NCI-H524 treated with DMSO at 0.1 percent for 48 hours (cell line): ENCODE results near the gene POLRMT.
A peak's percentile ranks its signal among the peaks of the same experiment; 100 is the strongest.

Experiments
- DNase-seq: peaks from one replicate; lab custom pipeline; 2025; lab: John Stamatoyannopoulos, UW

Gene POLRMT

DNA sequence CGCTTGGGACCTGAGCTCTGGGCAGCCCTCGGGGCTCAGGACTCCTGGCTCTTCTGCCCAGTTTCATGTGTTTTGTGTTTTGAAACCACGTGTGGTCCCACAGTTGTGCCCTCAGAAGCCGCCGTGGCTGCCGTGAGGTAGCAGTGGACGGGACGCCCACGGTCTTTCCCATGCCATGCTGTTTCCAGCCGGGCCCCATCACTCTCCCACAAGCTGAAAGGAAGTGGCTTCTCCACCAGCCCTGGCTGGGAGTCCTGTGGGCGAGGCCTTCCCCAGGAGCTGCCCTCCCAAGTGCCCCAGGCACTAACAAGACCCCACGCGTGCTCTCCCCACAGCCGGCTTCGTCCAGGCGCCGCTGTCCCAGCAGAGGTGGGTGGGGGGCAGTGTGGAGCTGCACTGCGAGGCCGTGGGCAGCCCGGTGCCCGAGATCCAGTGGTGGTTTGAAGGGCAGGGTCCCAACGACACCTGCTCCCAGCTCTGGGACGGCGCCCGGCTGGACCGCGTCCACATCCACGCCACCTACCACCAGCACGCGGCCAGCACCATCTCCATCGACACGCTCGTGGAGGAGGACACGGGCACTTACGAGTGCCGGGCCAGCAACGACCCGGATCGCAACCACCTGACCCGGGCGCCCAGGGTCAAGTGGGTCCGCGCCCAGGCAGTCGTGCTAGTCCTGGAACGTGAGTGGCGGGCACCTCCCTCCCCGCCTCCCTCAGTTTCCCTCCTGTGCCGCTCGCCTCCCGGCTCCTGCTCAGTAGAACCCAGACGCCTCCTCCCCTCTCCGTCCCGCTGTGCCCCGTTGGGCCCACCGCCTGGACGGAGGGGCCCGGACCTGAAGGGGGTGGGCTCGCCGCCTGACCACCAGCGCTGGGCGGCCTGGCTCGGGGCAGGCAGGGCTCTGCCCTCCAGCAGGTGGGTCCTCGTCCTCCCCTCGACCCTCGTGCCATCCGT lies 55.6 kb downstream of the POLRMT start:
- DNase-seq: no peak

DNA sequence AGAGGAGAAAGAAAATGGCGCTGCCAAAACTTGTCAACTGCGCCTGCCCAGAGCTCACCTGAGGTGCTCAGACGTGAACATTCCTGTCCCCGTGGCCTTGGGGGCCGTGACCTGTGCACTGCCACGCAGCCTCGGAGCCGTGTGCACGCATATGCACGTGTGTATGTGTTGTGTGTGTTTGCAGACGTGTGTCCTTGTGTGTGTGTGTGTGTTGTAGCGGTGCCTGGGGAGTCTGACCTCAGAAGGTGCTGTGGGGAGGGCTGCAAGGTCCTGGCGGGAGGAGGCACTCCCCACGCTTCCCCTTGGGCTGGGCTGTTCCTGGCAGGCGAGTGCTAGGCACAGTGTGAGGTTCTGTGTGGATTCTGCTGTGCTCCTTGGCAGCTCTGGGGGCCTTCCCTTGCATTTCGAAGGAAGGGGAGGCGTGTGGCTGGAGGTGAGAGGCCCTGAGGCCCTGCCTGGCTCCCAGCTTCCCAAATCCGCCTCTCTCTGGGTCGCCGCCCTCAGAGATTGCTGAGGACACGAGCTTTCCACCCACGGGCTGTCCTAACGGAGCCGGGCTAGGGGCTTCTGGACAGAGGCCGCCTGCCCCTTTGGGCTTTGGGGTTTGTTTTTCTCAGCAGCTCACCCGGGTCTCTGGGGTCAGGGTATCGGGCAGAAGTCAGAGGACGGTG lies 56.4 kb downstream of the POLRMT start:
- no peak for DNase-seq

DNA sequence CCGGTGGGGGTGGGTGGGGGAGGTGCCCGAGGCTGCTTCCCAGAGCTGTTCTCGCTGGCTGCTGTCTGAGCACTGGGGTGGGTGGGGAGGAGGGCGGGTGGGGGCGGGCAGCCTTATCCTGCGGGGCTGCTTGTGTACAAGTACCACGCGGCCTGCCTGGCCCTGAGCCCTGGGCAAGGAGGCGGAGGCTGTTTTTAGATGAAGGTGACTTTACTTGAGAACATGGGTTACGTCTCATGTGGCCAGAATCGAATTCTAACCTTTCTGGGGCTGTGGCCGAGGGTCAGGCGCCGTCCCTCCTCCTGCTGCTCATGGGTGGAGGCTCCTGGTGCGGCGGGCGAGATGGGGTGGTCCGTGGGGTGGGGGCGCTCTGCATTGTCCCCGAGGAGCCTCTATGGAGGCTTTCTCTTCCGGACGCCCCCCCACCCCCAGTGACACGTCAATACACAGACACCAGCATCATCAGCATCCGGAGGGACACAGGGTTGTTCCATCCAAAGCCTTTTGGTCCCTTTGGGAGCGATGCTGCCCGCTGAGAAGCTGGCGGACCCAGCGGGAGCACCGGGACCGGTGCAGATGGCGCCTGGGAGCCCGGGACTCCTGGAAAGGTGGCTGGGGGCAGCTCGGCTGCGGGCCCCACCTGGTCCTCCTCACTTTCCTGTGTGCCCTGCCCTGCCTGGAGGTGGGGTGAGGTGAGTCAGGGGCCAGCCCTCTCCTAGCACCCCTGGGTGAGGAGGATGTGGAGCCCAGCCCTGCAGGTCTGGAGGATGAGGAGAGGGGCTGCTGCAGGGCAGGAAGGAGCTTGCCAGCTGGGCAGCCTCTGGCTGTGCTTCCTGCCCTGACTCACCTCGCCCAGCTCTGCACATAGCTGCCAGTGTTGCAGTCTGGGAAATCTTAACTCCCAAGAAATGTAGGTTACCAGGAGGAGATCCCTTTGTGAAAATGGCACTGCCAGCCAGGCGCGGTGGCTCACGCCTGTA lies 57.5 kb downstream of the POLRMT start:
- DNase-seq: no peak

DNA sequence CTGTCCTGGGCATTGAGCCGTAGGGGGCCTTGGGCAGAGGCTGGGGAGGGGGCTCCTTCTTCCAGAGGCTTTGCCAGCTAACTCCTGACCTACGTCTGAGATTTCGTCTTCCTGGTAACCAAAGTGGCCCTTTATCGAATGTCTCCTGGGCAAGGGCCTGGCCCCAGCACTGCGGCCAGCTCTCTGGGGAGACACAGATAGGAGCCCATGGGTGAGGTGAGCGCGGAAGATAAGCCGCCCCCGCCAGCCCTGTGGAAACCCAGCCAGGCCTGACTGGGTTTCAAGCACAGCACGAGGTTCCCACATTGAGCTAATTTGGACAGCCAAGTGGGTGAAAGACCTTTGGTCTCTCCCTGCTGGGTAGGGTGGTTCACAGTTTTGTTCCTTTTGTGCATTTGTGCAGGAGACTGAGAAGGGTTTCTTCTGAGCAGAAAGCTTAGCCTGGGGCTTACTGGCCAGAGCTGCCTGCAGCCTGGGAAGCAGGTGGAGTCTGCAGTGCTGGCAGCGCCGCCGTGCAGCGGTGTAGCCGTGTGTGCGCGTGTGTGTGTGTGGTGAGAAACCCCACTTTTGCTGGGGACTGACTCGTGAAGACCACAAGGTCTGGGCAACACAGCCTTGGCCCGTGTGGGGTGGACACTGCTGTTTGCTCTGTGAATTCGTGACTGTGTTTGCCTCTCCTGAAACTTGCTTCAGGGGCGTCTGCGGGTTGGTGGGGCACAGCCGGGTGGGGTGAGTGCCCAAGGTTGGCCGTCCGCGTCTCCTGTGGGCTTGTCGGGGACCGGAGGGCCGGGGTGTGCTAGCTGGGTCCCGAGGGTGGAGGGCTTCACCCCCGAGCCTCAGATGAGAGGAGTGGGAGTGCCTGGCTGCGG lies 58.4 kb downstream of the POLRMT start:
- no peak for DNase-seq

DNA sequence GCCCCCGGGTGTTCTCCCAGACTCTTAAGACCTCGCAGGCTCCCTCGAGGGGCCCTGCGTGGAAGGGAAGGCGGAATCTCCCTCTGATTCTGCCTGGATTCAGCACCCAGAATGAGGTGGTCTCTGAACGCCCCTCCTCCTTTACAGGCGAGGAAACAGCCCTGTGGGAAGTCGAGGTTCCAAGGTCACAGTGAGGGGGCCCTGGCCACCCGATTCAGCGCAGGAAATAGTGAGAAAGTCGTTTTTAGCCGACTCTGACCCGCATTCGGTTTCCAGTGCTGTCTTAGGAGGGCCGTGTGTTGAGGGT lies 59.9 kb downstream of the POLRMT start:
- DNase-seq: no peak

DNA sequence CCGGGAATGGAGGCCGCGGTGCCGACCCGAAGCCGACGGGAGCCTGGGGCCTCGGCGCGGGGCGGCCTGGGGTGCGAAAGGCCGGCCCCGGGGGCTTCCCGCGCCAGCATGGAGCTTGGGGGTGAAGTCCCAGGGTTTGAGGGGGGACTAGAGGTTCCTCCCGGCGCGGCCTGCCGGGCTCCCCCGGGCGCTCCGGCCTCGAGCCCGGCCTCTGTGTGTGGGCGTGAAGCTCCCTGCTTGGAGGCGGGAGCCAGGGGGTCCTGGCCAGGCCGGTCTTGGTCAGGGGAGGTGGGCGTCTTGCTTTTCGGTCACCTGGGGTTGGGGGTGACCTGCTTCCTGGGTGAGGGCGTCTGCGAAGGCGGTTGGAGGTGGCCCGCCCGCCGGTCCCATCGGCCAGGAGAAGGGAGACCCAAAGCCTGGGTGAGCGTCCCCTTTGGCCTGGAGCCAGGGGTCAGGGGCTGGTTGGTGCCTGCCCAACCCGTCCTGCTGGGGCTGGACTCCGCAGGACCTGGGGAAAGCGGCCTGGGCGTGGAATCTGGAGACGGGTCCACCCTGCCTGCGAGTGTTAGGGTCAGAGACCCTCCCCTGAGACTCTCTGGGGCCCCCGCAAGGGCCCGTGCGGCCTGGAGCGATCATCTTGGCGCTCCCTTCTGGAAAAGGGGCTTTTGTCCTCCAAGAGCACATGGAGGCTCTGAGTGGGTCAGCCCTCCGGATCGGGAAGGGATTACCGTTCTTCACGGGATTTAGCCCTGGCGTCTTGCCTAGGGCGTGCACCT lies 60.4 kb downstream of the POLRMT start:
- no peak for DNase-seq

DNA sequence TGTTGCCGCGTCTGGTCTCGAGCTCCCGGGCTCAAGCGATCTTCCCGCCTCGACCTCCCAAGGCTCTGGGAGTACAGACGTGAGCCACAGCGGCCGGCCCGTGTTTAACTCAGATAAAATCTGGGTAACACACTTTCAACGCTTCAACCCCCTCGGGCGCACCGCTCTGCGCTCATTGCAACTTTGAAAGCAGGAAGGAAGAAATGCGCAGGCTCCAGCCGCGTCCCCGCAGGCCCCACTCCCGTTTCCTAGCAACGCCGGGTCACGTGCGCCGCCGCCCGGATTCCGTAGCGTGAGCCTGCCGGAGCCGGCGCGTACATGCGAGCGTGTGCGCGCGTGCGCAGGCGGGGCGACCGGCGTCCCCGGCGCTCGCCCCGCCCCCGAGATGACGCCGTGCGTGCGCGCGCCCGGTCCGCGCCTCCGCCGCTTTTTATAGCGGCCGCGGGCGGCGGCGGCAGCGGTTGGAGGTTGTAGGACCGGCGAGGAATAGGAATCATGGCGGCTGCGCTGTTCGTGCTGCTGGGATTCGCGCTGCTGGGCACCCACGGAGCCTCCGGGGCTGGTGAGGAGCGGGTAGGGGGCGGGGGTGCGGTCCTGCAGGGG lies 61.1 kb downstream of the POLRMT start, which contains the start of gene BSG:
Gene BSG, plus strand, starts transcription at position 457 of the 603 bp plus-strand sequence. Its CDS starts 39 bp downstream, at position 496.
- DNase-seq: peak; percentile 70

DNA sequence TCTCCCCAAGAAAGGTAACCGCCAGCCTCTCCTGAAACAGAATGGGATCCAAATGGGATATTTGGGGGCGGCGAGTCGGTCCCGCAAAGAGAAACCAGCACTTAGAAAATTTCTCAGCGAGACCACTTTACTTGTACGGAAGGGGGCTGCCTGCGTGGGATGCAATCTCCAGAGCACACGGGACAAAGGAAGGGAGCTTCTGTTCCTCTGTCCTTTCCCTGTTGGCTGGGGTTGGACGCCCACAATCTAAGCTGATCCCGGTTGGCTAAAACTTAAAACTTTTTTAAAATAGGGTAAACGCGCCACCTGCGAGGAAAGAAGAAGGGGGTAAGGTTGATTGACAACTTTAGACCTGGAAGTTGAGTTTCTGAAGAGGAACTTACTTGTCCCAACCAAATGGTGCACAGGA lies 61.8 kb downstream of the POLRMT start:
- no peak for DNase-seq

DNA sequence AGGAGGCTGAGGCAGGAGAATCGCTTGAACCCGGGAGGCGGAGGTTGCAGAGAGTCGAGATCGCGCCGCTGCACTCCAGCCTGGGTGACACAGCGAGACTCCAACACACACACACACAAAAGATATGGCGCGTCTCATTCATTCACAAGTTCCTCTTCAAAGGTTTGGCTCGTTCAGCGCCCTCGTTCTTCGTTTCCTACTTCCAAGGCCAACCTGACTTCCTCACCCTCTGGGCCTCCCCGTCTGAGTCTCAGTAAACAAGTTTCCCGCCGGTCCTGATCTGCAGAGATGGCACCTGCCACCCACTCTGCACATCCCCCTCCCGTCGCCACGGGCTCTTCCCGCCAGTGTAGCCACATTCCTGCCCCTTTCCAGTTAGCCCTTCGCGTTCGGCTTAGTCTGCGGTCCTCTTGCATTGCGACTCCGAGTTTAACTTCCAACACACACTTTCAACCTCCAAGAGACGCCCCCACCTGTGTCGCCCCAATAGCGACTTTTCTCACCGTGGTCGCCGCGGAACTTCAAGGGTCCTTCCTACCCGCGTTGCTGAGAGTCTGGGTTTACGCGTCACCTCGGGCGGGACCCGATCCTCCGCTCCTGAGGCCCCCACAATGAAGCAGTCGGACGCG lies 62.3 kb downstream of the POLRMT start:
- DNase-seq: peak; percentile 39

DNA sequence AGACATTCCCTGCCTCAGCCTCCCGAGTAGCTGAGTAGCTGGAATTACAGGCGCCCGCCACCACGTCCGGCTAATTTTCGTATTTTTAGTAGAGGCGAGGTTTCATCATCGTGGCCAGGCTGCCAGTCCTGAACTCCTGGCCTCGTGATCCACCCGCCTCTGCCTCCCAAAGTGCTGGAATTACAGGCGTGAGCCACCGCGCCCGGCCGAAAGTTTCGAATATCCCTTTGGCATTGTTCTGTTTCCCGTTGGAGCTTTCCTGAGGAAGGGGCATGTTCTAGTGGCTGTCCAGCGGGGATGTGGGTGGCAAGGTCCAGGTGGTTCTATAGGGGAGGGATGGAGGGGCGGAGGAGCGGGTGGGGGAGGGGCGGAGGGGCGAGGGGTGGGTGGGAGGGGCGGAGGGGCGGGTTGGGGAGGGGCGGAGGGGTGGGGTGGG lies 63.1 kb downstream of the POLRMT start:
- no peak for DNase-seq

DNA sequence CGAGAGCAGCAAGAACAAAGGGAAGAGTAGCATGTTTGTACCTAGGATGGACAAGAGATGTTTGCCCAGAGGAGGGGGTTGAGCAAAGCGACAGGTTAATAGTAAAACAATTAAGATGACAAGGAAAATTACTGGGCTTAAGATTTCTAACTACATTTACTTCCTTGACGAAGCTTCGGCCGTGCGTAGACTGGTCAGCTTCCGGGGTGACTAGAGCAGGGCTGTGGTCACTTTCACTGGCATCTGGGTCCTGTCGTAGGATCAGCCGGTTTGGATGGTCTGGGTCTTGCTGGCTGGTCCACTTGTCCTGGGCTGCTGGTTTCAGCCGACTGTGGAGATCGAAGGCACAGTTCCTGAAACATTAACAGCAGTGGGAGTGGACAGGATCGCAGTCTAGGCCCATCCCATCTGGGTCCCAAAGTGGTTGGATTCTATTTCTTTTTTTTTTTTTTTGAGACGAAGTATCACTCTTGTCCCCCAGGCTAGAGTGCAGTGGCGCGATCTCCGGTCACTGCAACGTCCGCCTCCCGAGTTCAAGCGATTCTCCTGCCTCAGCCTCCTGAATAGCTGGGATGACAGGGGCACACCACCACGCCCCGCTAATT lies 65.9 kb downstream of the POLRMT start:
- DNase-seq: no peak
